Measurements from ENCODE around the gene HSPA6.
A peak's percentile ranks its signal among the peaks of the same experiment; 100 is the strongest.
"Not testable (repeated sequence)": the region's sequence is repeated elsewhere in the genome, so short reads cannot be mapped to it uniquely, and the experiment has no call there.

The HSPA6 gene

GRCh38 chr1:161532644-161533567, 8.6 kb downstream of the HSPA6 start:
- not testable (repeated sequence) for DNase-seq (ENCODE audit: low spot score)

- DNase-seq (ENCODE audit: low spot score): not testable (repeated sequence)
Measured at GRCh38 chr1:161537068-161537669, 12.8 kb downstream of the HSPA6 start.

- DNase-seq (ENCODE audit: low spot score): not testable (repeated sequence)
Measured at GRCh38 chr1:161538925-161539479, 14.7 kb downstream of the HSPA6 start.

- DNase-seq (ENCODE audit: low spot score): peak; percentile 50
Measured at GRCh38 chr1:161539731-161540569, 15.6 kb downstream of the HSPA6 start.

GRCh38 chr1:161540570-161540960, 16.2 kb downstream of the HSPA6 start:
- not testable (repeated sequence) for DNase-seq (ENCODE audit: low spot score)

- not testable (repeated sequence) for DNase-seq (ENCODE audit: low spot score)
Measured at GRCh38 chr1:161542091-161542559, 17.8 kb downstream of the HSPA6 start.

- not testable (repeated sequence) for DNase-seq (ENCODE audit: low spot score)
Measured at GRCh38 chr1:161543125-161543524, 18.8 kb downstream of the HSPA6 start.

- DNase-seq (ENCODE audit: low spot score): not testable (repeated sequence)
Measured at GRCh38 chr1:161545005-161545731, 20.8 kb downstream of the HSPA6 start.

GRCh38 chr1:161547995-161548741, 23.8 kb downstream of the HSPA6 start:
- DNase-seq (ENCODE audit: low spot score): not testable (repeated sequence)

- DNase-seq (ENCODE audit: low spot score): not testable (repeated sequence)
Measured at GRCh38 chr1:161548749-161549406, 24.5 kb downstream of the HSPA6 start.

GRCh38 chr1:161549652-161550051, 25.3 kb downstream of the HSPA6 start, which contains the start of gene FCGR3A:
TSS of gene FCGR3A (minus strand) at chr1:161549818. CDS start at chr1:161549736, 82 bp downstream.
- no peak for DNase-seq (ENCODE audit: low spot score)

- not testable (repeated sequence) for DNase-seq (ENCODE audit: low spot score)
Measured at GRCh38 chr1:161550942-161551341, 26.6 kb downstream of the HSPA6 start.

GRCh38 chr1:161553631-161554030, 29.3 kb downstream of the HSPA6 start:
- not testable (repeated sequence) for DNase-seq (ENCODE audit: low spot score)

GRCh38 chr1:161554340-161554739, 30.0 kb downstream of the HSPA6 start:
- DNase-seq (ENCODE audit: low spot score): not testable (repeated sequence)

GRCh38 chr1:161554815-161555417, 30.6 kb downstream of the HSPA6 start:
- not testable (repeated sequence) for DNase-seq (ENCODE audit: low spot score)

- DNase-seq (ENCODE audit: low spot score): not testable (repeated sequence)
Measured at GRCh38 chr1:161556143-161556542, 31.8 kb downstream of the HSPA6 start.

GRCh38 chr1:161556990-161557389, 32.6 kb downstream of the HSPA6 start:
- not testable (repeated sequence) for DNase-seq (ENCODE audit: low spot score)

- DNase-seq (ENCODE audit: low spot score): not testable (repeated sequence)
Measured at GRCh38 chr1:161557506-161558450, 33.4 kb downstream of the HSPA6 start.

All from SW480 (cell line).